GM13976 (cell line): ENCODE results near the gene TPP2.

Experiments used
- DNase-seq: peaks from one replicate; pipeline ENCODE4 v3.0.0; 2012; ENCODE audit warnings: low spot score
- CTCF ChIP-seq: IDR thresholded peaks from 2 replicates; pipeline ENCODE4 v1.5.1; 2012; ENCODE audit warnings: borderline replicate concordance, mild to moderate bottlenecking; ENCODE audit not compliant: insufficient read depth; ENCODE audit errors: extremely low read depth, missing control alignments, control extremely low read depth
- in situ Hi-C: fragments of 300-500 bp; cut with MboI; formaldehyde crosslinking; loops from one replicate; pipeline ENCODE4 v1.12.0; 2022; ENCODE audit warnings: low sequenced_read_pairs, mixed read lengths, inconsistent platforms; ENCODE audit not compliant: unreplicated experiment

Gene TPP2

GRCh38 chr13:102692491-102692826 is 95.7 kb downstream of the TPP2 start:
- in situ Hi-C loops = no loop called here
- no peak for DNase-seq
- no peak for TF ChIP-seq CTCF

- in situ Hi-C loops = no loop called here
- no peak for DNase-seq
- TF ChIP-seq CTCF = no peak
Measured at GRCh38 chr13:102693250-102693649, 96.5 kb downstream of the TPP2 start.

GRCh38 chr13:102693776-102694175 is 97.0 kb downstream of the TPP2 start:
- no peak for TF ChIP-seq CTCF
- DNase-seq = no peak
- in situ Hi-C loops = no loop called here

- no peak for DNase-seq
- no peak for TF ChIP-seq CTCF
- in situ Hi-C loops = no loop called here
Measured at GRCh38 chr13:102694937-102695336, 98.2 kb downstream of the TPP2 start, which contains the start of gene METTL21C. Gene METTL21C (minus strand): TSS chr13:102695044. CDS start chr13:102694498, 546 bp downstream.

- in situ Hi-C loops = no loop called here
- no peak for TF ChIP-seq CTCF
- no peak for DNase-seq
Measured at GRCh38 chr13:102696465-102696864, 99.7 kb downstream of the TPP2 start.

- in situ Hi-C loops = no loop called here
- no peak for TF ChIP-seq CTCF
- no peak for DNase-seq
Measured at GRCh38 chr13:102697264-102697663, 100.5 kb downstream of the TPP2 start.
